GM15510 (cell line): ENCODE measurements around the gene CFAP206.

Experiments
- POLR2A ChIP-seq: IDR thresholded peaks from 3 replicates; pipeline ENCODE4 v1.6.1; 2011; ENCODE audit warnings: borderline replicate concordance; ENCODE audit not compliant: insufficient read length; ENCODE audit errors: extremely low read depth

The CFAP206 gene

GRCh38 chr6:87484491-87484890 lies 76.7 kb downstream of the CFAP206 start:
- TF ChIP-seq POLR2A, result no peak

GRCh38 chr6:87487555-87487954 lies 79.8 kb downstream of the CFAP206 start:
- no peak for TF ChIP-seq POLR2A

- no peak for TF ChIP-seq POLR2A
These were observed 87.1 kb downstream of the CFAP206 start for GRCh38 chr6:87494761-87495422.

- TF ChIP-seq POLR2A, result no peak
These were observed 90.3 kb downstream of the CFAP206 start for GRCh38 chr6:87498048-87498447.

GRCh38 chr6:87501809-87502572 lies 94.2 kb downstream of the CFAP206 start:
- TF ChIP-seq POLR2A, result no peak

GRCh38 chr6:87504441-87504840 lies 96.7 kb downstream of the CFAP206 start:
- no peak for TF ChIP-seq POLR2A
